Upper lobe of left lung (tissue), 6 donors: ENCODE results near the gene GABRA5. TPM values are rescaled to one million over a fixed set of nuclear protein-coding genes. Genes with fewer than 3 reads are reported as not detected.

Experiments
- ATAC-seq, 2 donors: fragments of 200-7000 bp; cut with Tn5 transposase; one replicate each; pipeline ENCODE4 v1.9.1; 2022; ENCODE audit warnings: mild to moderate bottlenecking in 2 of 2, moderate library complexity in 2 of 2; ENCODE audit not compliant: low FRiP score in 2 of 2
- DNase-seq, 2 donors: peaks; one replicate each; pipeline ENCODE4 v3.0.0-alpha.2; 2019 to 2020
- H3K27ac ChIP-seq, 4 donors: fragments of 200-600 bp; sonication (generic); one replicate each; pipeline ENCODE4 v1.5.1; 2016 to 2019
- H3K27me3 ChIP-seq, 4 donors: fragments of 200-600 bp; sonication (generic); one replicate each; pipeline ENCODE4 v1.5.1; 2017 to 2019
- H3K36me3 ChIP-seq, 4 donors: fragments of 200-600 bp; sonication (generic); one replicate each; pipeline ENCODE4 v1.5.1; 2016 to 2019
- H3K4me1 ChIP-seq, 4 donors: fragments of 200-600 bp; sonication (generic); one replicate each; pipeline ENCODE4 v1.5.1; 2018 to 2019
- H3K4me3 ChIP-seq, 4 donors: fragments of 200-600 bp; sonication (generic); one replicate each; pipeline ENCODE4 v1.5.1; 2017 to 2019; ENCODE audit warnings: mild to moderate bottlenecking in 2 of 4, moderate library complexity in 1 of 4
- H3K9me3 ChIP-seq, 4 donors: fragments of 200-600 bp; sonication (generic); one replicate each; pipeline ENCODE4 v1.5.1; 2018 to 2019
- CTCF ChIP-seq, 6 experiments: fragments of 450-650 bp in 4 of 6; fragments of 200-600 bp in 2 of 6; sonication (generic) in 2 of 6; IDR thresholded peaks; one replicate each; pipeline ENCODE4 v1.5.1; 2016 to 2019; ENCODE audit warnings: antibody characterized with exemption in 6 of 6
- EP300 ChIP-seq, 4 donors: sonication (generic); formaldehyde crosslinking; IDR thresholded peaks; one replicate each; pipeline ENCODE4 v1.5.1; 2017; ENCODE audit warnings: antibody characterized with exemption in 4 of 4, control low read depth in 2 of 4
- POLR2A ChIP-seq, 4 donors: fragments of 450-650 bp; IDR thresholded peaks; one replicate each; pipeline ENCODE4 v1.5.1; 2016 to 2017; ENCODE audit warnings: antibody characterized with exemption in 4 of 4, mild to moderate bottlenecking in 2 of 4
- POLR2AphosphoS5 ChIP-seq, 2 donors: sonication (generic); formaldehyde crosslinking; IDR thresholded peaks; one replicate each; pipeline ENCODE4 v1.5.1; 2017; ENCODE audit warnings: antibody characterized with exemption in 2 of 2
- WGBS, 2 donors: methylation state at CpG; one replicate each; pipeline ENCODE4 v1.1.5; 2017 to 2018; 5-methylcytosine and 5-hydroxymethylcytosine counted together
- total RNA-seq, 6 donors: library from RNA; depleted of rRNA in 4 of 6; stranded (reverse); fragments of >200 nt in 4 of 6; gene quantifications; one replicate each; pipeline versions ENCODE4 v1.1.0 to v1.2.1, GENCODE V29; 2016 to 2021
- donor health status: DM: no; HTN: no; CAD: no; lungs with moderate emphysema.
- donor health status: DM: no; HTN: yes; CAD: no; lungs with severe emphysema.

GABRA5 gene
- total RNA-seq, 6 donors from 2014 or later: 0.30 TPM; not detected in 5

DNA sequence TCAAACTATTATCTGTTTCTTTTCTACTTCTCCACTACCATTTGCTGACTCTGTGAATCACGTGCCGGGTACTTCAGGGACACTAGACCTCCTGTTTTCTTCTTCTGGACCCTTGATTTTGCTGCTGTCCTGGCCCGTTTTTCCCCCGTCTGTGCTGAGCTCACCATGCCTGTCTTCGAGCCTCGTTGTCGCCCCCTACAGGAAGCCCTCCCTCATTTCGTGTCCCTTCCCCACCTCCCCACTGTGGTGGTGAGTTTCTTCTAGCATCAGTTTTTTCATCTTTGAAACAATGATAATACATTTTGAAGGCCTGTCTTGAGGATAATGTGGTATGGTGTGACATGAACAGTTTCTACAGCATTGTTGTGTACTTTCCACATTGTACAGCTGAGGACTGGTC is 117.0 kb downstream of the GABRA5 start:
- 78 to 85% methylated on average over 8 of the region's 8 CpGs for WGBS, 2 donors
- Histone ChIP-seq H3K9me3 (no peaks in the 10 kb centered on the region), H3K27me3 (no peaks in the 10 kb centered on the region), H3K4me1 (no peaks in the 10 kb centered on the region), H3K27ac (no peak overlapping the region), H3K36me3 (no peaks in the 10 kb centered on the region), H3K4me3 (no peak overlapping the region)
- ATAC-seq (no peak), DNase-seq (no peak)
- no peak for TF ChIP-seq CTCF (IDR thresholded peaks at IDR 0.05)
- TF ChIP-seq POLR2AphosphoS5 (IDR thresholded peaks at IDR 0.05): no peak

DNA sequence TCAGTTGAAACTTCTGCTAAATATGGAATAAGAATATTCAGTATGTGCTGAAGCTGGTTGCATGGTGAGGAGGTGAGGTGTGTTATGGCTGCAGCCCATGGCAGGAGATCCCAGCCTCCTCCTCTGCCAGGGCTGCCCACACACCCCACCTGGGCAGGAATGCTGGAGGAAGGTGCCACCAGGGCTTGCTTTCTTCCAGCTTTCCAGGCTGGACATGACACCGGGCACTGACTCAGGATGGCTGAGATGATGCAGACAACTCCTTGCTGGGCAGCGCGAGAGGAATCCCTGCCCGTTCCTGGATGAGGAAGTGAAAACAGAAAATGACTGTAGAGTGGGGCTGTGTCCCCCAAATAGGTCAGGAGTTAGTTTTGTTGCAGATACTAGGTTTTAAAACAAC is 118.2 kb downstream of the GABRA5 start:
- Histone ChIP-seq H3K9me3 (no peaks in the 10 kb centered on the region), H3K27ac (no peak overlapping the region), H3K4me3 (no peak overlapping the region), H3K36me3 (no peaks in the 10 kb centered on the region), H3K27me3 (no peaks in the 10 kb centered on the region), H3K4me1 (no peaks in the 10 kb centered on the region)
- 87 to 95% methylated on average over 4 of the region's 4 CpGs for WGBS, 2 donors
- no peak for TF ChIP-seq EP300 (IDR thresholded peaks at IDR 0.05)
- TF ChIP-seq CTCF (IDR thresholded peaks at IDR 0.05): no peak
- TF ChIP-seq POLR2AphosphoS5 (IDR thresholded peaks at IDR 0.05): no peak
- no peak for TF ChIP-seq POLR2A (IDR thresholded peaks at IDR 0.05)
- no peak for DNase-seq
- ATAC-seq: no peak

- DNase-seq (no peak), ATAC-seq (no peak)
- Histone ChIP-seq H3K9me3 (peaks cover 0 to 5% (median 2%) of the 10 kb centered on the region in 4 donors), H3K4me1 (no peaks in the 10 kb centered on the region), H3K4me3 (no peak overlapping the region), H3K36me3 (no peaks in the 10 kb centered on the region), H3K27me3 (no peaks in the 10 kb centered on the region), H3K27ac (no peak overlapping the region)
- WGBS, 2 donors: 94% methylated on average over 2 of the region's 2 CpGs
- TF ChIP-seq POLR2AphosphoS5 (IDR thresholded peaks at IDR 0.05) (no peak), CTCF (IDR thresholded peaks at IDR 0.05) (no peak), EP300 (IDR thresholded peaks at IDR 0.05) (no peak), POLR2A (IDR thresholded peaks at IDR 0.05) (no peak)
Observed at GRCh38 chr15:26996250-26996649, 129.4 kb downstream of the GABRA5 start.

Other genes with a start within 250 kb of the GABRA5 start
- gene GABRB3, start 94.0 kb upstream of the GABRA5 start, total RNA-seq: 1 to 10 TPM; 1.5 to 6.6 (median 3.7) TPM
- not detected for gene GABRG3, start 104.1 kb downstream of the GABRA5 start, total RNA-seq